Occipital lobe (tissue), 2 donors: ENCODE data around the gene ASB18. TPM values are rescaled to one million over a fixed set of nuclear protein-coding genes. Genes with fewer than 3 reads are reported as not detected.

Experiments
- DNase-seq: peaks from one replicate; lab custom pipeline; 2025; lab: John Stamatoyannopoulos, UW
- total RNA-seq: library from RNA; depleted of rRNA; stranded (reverse); fragments of >200 nt; gene quantifications from one replicate; pipeline ENCODE4 v1.2.3, GENCODE V29; 2014

Gene ASB18
- total RNA-seq, 1 donor from 2014 or later, result 0.78 TPM

DNA sequence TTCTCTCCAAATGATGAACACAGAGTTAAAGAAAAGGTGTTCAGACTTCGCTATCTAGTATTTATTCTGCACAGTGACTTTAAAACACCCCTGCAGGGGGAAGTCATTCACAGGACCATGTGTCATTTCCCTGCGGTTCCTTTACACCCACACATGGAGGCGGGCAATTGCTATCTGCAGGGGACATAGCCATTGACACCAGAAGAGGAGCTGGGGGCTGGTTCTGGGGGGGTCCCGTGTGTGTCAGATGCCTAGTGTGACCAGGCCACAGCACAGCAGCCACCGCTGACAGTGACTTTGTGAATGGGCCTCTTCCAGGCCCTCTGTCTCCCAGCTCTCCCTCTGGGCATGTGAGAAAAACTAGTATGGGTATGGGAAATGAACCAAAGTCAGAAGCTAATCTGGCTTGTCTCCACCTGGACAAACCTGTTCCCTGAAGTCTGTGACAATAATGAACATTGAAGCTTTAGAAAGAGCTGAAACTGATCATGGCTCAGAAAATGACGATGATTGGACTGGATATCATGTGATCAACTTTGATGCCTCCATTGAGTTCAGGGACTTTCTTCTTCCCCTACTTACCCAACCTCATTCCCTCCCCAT lies 88.6 kb downstream of the ASB18 start:
- no peak for DNase-seq

DNA sequence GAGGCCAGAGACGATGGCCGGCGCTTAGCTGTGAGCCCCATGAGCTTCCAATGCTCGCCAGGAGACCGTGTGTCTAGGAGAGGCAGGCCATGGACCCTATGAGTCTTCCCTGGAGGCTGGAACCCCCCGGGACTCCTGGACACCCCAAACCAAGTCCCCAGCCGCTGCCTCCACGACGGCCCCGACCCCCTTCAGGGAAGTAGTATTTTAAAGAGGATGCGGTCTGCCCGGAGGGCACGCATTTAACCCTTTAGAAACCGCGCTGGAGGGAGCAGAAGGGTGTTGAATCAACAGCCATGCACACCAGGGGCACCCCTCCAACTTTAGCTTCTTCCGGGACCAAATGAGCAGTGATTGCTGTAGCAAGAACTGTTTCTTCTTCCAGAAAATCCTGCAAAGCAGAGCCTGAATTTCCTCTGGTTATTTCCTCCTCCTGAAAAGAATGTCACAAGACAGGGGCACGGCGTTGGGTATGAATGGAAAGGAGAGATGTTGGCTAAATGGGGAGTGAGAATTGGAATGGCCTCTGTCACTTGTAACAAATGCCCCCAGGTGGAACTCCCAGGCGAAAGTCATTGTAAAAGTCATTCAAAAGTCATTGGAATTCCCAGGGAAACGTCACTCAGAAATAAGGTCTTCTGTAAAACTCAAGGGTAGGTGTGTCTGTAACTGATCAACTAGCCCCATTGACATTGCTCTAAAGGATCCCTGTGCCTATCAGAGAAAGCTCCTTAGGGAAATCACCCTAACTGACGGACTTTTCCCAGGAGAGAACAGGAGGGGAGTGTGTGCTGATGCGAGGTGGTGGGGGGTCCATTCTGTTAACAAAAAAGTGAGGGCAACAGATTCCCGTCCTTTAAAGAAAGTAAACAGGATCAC lies 90.2 kb downstream of the ASB18 start:
- DNase-seq, result no peak

DNA sequence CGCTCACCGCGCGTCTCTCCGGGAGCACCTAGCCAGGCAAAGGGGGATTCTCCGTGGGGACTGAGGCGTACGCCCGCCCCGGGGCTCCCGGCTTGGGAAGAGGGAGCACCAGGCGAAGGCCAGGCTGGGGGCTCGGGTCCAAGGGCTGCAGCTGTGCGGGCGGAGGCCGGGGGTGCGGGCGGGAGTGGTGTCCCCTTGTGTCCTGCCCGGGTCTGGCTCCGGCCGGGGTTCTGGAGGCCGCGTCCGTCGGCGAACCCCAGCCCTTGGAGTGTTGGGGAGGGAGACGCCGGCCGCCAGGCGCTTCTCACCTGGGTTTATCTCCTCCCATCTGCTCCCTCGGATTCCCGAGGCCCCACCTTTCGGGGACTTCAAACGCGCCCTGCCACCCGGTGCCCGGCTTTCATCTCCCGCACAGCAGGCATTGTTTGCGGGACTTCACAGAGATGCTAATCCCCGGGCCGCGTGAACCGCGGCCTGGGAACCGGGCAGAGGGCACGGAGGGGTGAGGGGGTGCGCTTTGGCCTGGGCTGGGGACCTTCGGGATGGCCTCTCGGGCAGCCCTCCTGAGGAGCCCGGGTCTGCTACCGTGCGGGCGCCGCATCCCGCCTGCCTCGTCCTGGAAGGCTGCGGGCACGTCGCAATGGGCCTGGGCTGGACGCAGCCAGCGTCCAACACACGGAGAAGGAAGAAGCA lies 91.0 kb downstream of the ASB18 start:
- no peak for DNase-seq

DNA sequence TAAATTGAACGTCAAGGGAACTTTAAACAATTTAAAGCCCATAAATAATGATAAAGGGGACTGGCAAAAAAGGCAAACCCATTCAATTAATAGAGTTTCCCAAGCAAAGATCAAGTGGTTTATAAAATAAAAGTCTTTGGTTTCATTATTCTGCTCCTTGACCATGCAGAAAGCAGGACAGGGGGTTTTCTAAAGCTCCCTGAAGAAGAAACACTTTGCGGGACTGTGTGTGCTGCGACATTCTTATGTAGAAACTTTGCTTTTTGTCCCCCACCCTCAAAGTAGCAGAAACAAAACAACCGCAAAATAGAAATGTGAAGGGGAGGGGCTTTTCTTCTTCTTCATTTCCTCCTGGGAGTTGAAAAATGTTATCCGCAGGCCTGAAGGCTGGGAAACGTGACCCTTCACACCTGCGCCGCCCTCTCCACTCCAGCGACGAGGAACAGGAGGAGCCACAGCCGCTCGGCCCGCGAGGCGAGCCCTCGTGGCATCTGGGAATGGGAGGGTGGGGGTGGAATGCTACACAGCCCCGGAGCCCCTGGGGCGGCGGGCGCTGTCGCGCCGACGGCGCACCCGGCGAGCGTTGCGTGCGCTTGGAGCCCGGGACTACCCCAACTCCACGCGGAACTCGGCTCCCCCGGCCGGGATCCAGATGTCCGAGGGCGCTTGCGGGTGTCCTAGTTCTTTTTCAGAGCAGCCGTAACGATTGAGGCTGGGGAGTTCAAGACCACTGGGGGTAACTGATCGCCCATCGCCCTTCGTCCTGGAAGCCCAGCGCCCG lies 91.8 kb downstream of the ASB18 start:
- no peak for DNase-seq

DNA sequence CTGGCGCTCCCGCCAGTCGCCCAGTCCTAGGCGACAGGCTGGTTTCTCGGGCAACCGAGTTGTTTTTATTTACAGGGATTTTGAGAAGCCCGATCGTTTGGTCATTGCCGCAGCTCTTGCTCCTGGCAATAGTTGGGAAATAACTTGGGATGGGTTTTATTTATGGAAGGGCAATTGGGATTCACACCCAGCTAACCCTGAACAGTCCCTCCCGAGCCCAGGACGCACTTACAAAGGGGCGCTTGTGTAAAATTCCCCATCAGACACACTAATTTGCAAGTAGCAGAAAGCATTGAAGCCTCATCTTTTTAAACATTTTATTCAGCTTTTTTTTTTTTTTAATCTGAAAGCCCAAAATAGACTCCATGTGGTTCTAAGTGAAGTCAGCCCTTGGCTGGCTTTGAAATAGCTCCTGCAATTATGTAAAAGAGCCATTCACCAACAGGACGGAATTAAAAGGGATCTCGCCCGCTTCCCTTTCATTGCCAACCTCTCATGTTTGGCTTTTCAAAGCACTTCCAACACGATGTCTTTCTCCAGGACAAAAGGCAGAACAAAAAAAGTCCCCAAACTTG lies 92.4 kb downstream of the ASB18 start:
- no peak for DNase-seq

DNA sequence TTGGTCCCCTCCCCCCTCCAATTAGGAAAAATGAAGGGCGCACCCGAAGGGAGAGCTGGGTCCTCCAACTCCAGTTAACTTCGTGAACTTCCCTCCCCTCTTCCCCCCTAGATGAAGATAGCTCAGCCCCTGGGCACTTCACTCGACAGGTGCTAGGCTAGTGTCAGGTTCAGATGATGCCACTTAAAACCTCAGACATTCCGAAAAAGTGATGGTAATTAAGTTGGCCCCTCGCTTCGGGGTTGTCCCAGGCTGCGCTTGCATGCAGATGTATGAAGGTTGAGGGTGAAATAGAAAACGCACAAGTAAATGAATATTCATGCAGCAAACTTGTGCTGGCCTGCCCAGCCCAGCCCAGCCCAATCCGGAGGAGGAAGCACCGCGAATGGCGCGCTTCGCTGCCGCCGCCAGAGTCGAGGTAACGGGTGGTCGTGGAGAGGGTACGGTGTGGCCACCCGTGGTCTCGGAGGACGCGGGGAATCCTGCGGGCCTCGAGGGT lies 93.0 kb downstream of the ASB18 start:
- no peak for DNase-seq

DNA sequence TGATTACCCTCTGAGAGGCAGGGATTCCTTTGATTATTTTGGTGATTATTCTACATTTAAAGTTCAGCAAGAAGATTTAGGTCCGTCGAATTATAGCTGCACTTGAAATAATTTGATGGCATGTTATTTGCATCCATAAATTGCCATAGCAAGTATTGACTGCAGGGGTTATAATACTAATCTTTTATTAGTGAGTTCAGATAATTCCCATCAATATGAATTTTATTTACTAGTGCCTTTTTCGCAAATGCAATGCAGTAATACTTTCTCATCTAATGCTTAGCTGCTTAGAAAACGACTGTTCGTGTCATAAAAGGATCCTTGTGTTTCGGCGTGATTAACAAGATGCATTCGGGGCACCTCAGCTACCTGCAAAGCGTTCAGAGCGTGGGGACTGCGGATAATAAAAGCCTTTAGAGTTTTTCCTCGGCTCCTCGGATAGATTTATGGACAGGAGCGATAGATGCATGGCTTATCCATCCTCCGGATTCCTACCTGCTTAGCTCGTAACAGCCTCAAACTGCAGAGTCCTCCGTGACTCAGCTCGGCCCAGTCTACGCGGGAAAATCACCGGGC lies 93.5 kb downstream of the ASB18 start:
- no peak for DNase-seq

DNA sequence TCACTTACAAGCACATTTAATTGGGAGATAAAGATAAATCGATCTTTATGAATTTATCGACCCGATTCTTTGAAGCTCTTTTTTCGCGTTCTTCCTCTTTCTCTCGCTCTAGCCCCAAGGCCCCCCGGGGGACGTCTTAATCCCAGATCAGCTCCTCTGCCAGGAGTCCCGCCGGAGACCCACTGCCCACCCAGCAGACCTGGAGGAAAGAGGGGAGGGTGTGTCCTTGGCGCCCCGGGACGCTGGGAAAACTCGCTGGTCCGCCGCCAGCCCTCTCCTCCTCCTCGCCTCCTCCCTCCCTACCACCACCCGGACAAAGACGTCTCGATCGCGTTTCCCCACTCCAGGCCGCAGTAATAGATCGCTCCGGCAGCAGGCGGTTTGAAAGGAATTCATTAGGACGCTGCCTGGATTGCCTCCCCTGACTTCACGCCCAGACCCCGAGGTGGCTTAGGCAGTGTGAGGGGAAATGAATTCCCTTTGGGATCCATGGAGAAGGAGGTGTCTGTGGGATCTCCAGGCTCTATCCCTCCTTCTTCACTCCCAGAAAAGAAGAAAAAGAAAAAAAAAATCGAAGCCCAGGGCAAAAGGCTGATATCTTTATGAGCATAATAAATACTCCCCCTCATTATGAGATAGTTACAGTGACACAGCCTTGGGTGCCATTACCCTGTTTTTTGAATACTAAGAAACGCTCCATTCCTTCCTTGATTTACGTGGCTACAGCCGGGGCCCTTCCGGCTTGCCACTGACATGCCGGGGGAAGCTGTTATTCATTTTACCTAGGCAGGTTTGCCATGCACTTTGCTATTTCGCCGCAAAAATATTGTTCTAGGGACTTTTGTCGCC lies 94.2 kb downstream of the ASB18 start:
- DNase-seq, result no peak

DNA sequence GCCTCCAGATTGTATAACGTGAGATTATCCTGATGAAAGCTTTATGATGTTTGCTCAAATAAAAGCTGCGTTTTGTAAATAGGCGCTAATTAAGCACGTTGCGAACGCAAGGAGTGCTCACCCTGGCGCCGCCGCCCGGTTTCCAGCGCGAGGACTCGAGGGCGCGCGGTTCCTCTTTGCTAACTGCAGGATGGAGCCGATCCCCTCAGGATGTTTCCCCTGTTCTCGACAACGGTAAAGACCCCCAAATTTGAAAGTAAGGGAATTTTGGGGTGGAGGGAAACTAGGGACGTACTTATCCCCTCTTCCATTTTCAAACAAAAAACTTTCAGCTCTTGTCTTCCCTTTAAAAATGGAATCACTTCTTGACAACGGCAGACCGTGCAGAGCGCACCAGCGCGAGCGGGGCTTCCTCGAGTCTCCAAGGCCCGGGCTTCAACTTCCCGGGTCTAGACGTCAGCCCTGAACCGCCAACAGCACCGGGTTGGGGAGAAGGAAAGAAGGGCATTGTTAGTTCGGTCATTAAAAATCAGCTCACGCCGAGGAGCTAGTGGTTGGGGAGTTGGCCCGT lies 95.0 kb downstream of the ASB18 start:
- no peak for DNase-seq

DNA sequence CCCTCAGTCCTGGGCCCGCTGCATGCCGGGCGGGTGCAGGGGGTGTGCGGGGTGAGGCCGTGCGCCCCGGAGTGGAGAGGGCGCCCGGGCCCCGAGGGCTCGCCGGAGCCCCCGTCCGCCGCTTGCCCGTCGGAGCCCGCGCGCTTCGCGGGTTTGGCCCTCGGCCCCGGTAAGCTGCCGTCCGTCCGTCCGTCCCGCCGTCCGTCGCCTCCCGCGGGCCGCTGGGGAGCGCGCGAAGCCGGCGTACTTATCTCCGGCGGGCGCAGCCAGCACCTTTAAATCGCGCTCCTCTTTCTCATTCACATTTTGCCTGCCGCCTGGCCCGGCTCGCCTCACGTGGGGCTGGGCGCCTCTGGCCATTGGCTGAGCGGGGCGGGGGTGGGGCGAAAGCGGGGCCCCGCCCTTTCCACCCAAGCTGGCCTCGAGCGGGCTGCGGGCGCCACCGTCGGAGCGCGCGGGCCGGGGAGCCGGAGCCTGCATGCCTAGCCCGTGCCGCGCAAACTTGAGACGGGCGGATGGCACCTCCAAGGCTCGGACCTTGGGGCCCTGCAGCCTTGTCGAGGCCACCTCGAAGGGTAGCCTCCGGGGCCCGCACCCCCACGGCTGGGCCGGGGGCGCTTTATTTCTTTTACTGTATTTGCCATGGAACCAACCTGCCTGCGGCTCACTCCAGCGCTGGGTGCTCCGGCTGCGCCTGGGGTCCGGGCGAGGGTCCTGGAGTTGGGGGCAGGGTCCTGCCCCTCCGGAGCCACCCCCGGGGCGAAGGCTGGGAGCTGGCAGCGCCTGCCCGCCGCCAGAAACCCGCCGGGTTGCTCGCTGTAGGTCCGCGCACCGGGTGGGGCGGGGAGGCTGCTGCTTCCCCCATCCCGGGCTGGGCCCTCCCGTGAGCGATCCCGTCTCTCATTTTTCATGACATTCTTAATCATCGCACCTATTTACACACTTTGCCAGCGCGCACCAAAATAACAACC lies 95.8 kb downstream of the ASB18 start, which contains the start of gene GBX2:
GBX2 (minus strand) TSS at position 277 of the 971 bp plus-strand sequence. CDS start 415 bp downstream, outside the sequence.
- no peak for DNase-seq

DNA sequence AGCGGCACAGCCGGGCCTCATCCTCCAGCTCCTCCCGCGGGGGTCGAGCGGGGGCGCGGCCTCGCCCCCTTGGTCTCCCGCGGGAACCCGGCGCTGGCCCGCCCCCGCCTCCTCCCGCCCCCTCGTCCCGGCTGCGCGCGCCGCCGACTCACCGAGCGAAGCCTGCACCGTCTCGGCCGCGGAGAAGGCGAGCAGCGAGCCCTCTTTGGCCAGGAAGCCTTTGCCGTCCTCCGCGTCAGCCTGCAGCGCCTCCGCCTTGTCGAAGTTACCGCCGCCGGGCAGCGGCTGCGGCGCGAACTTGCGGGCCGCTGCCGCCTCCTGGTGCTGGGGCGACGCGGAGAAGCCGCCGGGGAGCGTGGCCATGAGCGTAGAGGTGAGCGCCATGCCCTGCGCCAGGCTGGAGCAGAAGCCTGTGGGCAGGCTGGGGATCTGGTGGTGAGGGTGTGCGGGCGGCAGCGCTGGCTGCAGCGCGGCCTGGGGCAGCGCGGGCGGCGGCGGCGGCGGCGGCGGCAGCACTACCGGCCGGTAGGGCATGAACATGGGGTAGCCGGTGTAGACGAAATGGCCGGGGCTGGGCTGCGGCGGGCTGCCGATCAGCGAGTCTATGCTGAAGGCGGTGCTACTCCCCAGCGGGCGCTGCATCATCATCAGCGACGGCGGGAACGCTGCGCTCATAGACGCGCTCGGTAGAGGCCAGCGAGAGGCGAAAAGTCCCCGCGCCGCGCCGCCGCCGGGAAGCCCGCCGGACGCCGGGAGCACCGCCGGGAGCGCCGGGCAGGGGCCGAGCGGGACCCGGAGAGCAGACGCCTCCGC lies 96.7 kb downstream of the ASB18 start:
- DNase-seq, result no peak

DNA sequence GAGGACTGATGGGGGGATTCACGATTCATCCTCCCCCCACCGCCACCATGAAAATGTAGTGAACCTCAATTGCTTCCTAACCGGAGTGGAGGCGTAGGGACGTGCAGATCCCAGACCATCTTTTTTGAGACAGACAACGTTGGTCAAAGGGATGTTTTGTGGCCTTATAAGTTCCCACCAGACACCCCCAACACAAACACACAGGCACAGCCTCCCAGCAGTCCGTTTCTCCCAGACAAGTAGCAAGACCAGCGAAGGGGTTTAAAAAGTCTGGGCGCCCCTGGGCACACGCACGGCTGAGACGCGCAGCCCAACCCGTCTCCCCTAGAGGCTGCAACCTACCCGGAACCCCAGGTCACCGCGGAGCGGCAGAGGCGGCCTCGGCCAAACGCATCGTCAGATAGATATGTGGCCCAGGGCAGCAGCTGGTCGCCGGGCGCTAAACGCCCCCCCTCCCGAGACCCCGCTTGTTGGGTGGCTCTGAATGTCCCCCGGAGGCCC lies 97.4 kb downstream of the ASB18 start:
- DNase-seq, result no peak

DNA sequence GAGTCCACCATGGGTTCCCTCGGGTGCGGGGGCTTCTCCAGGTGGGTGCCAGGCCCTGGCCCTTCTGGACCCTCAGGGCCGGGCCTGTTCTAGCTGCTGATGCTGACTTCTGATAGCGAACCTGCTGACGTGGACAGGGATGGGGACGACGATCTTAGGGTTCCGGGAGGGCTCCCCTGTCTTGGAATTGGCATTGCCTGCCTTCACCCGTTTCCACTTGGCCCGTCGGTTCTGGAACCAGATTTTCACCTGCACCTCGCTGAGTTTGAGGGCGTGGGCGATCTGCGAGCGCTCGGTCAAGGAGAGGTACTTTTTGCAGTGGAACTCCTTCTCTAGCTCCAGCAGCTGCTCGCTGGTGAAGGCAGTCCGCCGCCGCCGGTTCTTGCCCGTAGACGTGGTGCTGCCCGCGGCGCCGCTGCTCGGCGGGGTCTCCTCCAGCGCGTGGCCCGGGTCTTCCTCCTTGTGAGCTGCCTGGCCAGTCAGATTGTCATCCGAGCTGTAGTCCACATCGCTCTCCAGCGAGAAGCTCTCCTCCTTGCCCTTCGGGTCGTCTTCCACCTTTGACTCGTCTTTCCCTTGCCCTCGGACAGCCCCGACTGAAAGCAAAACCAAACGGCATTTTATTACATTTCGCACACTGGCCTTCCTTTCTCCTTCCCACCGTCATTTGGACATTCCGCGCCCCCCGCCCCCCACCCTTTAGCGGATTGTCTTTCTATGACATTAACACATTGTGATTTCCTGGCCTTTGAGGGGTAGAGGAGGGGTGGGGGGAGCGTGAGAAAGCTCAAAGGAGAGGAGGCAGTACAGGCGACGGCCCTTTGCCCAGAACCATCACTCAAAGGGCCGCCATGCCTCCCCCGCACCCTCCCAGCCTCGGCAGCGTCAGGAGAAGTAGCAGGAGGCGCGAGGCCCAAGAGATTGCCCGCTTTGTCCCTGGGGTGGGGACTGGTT lies 98.1 kb downstream of the ASB18 start:
- no peak for DNase-seq

DNA sequence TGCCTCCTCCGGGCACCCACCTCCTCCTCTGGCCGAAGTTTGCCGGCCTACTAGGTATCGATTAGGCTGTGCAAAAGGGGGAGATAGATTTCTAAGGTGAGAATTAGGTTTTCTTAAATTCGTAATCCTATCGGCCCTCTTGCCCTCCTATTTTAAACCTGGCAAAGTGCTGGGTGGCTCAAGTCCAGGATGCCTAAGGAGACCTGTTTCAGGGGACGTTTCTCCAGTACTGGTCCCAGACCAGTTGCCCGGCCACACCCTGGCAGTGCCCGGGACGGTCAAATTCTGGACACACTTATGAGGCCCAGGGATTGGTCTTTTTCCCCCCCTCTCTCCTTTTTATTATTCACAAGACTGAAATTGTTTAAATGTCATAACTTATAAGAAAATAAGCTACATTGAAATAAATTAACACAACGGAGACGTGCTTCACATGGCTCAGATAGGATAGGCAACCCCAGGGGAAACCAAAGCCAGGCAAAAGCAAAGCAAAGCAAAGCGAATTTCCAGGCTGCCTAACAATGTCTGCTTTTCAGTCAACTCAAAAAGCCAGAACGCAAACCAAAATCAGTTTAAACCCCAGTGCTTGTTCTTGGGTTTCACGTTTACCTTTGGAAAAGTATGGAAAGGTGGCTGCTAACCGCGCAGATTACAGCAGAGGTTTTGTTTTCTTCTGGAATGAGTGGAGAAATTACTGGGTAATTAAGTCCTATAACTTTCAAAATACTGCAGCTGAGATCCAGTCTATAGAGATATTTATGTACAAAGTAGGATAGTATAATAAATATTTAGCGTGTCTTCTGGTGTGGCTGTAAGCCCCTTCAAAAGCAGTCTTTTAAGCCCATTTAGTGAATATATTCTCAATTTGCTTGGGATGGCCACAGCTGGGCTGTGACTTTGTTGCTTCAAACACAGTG lies 99.0 kb downstream of the ASB18 start:
- no peak for DNase-seq
